Measurements from ENCODE around the gene C2orf69.

DNA sequence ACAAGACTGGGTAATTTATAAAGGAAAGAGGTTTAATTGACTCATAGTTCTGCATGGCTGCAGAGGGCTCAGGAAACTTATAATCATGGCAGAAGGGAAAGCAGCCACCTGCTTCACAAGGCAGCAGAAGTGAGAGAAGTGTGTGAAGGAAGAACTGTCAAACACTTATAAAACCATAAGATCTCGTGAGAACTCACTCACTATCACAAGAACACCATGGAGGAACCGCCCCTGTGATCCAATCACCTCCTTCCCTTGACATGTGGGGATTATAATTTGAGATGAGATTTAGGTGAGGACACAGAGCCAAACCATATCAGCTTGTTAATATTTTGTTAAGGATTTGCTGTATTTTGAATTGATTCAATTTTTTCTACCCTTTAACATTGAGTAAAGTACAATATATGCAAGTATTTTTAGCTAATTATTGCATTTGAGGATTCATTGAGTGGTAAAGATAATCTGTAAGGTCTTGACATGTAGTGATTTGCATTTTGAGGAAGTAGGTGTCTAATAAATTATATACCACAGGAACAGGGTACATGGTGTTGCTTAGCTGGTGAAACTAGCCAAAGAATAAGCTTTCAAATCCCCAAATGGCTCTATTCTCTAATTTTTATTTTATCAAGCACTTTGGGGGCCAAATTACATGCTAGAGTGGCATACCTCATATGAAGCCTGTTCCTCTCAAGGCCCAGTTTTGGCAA, 3.9 kb upstream of the C2orf69 start:
- TF ChIP-seq, protein P1, sequence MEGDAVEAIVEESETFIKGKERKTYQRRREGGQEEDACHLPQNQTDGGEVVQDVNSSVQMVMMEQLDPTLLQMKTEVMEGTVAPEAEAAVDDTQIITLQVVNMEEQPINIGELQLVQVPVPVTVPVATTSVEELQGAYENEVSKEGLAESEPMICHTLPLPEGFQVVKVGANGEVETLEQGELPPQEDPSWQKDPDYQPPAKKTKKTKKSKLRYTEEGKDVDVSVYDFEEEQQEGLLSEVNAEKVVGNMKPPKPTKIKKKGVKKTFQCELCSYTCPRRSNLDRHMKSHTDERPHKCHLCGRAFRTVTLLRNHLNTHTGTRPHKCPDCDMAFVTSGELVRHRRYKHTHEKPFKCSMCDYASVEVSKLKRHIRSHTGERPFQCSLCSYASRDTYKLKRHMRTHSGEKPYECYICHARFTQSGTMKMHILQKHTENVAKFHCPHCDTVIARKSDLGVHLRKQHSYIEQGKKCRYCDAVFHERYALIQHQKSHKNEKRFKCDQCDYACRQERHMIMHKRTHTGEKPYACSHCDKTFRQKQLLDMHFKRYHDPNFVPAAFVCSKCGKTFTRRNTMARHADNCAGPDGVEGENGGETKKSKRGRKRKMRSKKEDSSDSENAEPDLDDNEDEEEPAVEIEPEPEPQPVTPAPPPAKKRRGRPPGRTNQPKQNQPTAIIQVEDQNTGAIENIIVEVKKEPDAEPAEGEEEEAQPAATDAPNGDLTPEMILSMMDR (IDR thresholded peaks at IDR 0.05 in 2 of 3, conservative IDR thresholded peaks at IDR 0.05 in 1 of 3; ENCODE audit: borderline replicate concordance in 1 of 3, insufficient read depth in 1 of 3, low read depth in 2 of 3, low read length in 2 of 3): no peak
- TF ChIP-seq EZH2 (IDR thresholded peaks at IDR 0.05): no peak
- TF ChIP-seq POLR2AphosphoS5 (IDR thresholded peaks at IDR 0.05; ENCODE audit: low read depth, low read length): no peak
- TF ChIP-seq YY1 (IDR thresholded peaks at IDR 0.05; ENCODE audit: extremely low read depth, insufficient replicate concordance, low read depth, low read length): no peak
- TF ChIP-seq, protein P2, sequence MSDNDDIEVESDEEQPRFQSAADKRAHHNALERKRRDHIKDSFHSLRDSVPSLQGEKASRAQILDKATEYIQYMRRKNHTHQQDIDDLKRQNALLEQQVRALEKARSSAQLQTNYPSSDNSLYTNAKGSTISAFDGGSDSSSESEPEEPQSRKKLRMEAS (IDR thresholded peaks at IDR 0.05): no peak
- TF ChIP-seq, protein P3, sequence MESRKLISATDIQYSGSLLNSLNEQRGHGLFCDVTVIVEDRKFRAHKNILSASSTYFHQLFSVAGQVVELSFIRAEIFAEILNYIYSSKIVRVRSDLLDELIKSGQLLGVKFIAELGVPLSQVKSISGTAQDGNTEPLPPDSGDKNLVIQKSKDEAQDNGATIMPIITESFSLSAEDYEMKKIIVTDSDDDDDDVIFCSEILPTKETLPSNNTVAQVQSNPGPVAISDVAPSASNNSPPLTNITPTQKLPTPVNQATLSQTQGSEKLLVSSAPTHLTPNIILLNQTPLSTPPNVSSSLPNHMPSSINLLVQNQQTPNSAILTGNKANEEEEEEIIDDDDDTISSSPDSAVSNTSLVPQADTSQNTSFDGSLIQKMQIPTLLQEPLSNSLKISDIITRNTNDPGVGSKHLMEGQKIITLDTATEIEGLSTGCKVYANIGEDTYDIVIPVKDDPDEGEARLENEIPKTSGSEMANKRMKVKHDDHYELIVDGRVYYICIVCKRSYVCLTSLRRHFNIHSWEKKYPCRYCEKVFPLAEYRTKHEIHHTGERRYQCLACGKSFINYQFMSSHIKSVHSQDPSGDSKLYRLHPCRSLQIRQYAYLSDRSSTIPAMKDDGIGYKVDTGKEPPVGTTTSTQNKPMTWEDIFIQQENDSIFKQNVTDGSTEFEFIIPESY (IDR thresholded peaks at IDR 0.05; ENCODE audit: extremely low read depth, insufficient replicate concordance, low read length): no peak
- no peak for TF ChIP-seq ZFX (IDR thresholded peaks at IDR 0.05)
- TF ChIP-seq, protein P4, sequence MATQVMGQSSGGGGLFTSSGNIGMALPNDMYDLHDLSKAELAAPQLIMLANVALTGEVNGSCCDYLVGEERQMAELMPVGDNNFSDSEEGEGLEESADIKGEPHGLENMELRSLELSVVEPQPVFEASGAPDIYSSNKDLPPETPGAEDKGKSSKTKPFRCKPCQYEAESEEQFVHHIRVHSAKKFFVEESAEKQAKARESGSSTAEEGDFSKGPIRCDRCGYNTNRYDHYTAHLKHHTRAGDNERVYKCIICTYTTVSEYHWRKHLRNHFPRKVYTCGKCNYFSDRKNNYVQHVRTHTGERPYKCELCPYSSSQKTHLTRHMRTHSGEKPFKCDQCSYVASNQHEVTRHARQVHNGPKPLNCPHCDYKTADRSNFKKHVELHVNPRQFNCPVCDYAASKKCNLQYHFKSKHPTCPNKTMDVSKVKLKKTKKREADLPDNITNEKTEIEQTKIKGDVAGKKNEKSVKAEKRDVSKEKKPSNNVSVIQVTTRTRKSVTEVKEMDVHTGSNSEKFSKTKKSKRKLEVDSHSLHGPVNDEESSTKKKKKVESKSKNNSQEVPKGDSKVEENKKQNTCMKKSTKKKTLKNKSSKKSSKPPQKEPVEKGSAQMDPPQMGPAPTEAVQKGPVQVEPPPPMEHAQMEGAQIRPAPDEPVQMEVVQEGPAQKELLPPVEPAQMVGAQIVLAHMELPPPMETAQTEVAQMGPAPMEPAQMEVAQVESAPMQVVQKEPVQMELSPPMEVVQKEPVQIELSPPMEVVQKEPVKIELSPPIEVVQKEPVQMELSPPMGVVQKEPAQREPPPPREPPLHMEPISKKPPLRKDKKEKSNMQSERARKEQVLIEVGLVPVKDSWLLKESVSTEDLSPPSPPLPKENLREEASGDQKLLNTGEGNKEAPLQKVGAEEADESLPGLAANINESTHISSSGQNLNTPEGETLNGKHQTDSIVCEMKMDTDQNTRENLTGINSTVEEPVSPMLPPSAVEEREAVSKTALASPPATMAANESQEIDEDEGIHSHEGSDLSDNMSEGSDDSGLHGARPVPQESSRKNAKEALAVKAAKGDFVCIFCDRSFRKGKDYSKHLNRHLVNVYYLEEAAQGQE (IDR thresholded peaks at IDR 0.05; ENCODE audit: low read depth): no peak
- no peak for TF ChIP-seq EZH2phosphoT487 (IDR thresholded peaks at IDR 0.05; ENCODE audit: borderline replicate concordance)
- TF ChIP-seq EGR1 (IDR thresholded peaks at IDR 0.05; ENCODE audit: low read depth): no peak
- no peak for TF ChIP-seq JUND (IDR thresholded peaks at IDR 0.05)
- no peak for TF ChIP-seq POLR2A (IDR thresholded peaks at IDR 0.05; ENCODE audit: borderline replicate concordance, extremely low read depth, insufficient read depth, insufficient read length)
- no peak for TF ChIP-seq ELF1 (IDR thresholded peaks at IDR 0.05; ENCODE audit: borderline replicate concordance, low read depth)

Data from HCT116 (cell line).